Neuronal stem cell (in vitro differentiated cells): ENCODE measurements around the gene TTLL3.

ENCODE experiments used
- DNase-seq: peaks from one replicate; pipeline ENCODE4 v3.0.0-alpha.2; 2013; ENCODE audit warnings: low spot score
- H2AFZ ChIP-seq: one replicate; pipeline ENCODE4 v1.6.1; 2013; ENCODE audit warnings: mild to moderate bottlenecking, low read length, inconsistent platforms
- H2AK5ac ChIP-seq: 2 replicates; pipeline ENCODE4 v1.6.1; 2013; ENCODE audit warnings: low read depth, mild to moderate bottlenecking, inconsistent platforms, low read length, moderate library complexity, mixed read lengths
- H2BK120ac ChIP-seq: 2 replicates; pipeline ENCODE4 v1.6.1; 2013; ENCODE audit warnings: low read depth, mild to moderate bottlenecking, inconsistent platforms, low read length, moderate library complexity, mixed read lengths
- H2BK12ac ChIP-seq: one replicate; pipeline ENCODE4 v1.6.1; 2013; ENCODE audit warnings: low read length, inconsistent platforms
- H2BK15ac ChIP-seq: 2 replicates; pipeline ENCODE4 v1.6.1; 2013; ENCODE audit warnings: mild to moderate bottlenecking, low read length, inconsistent platforms, mixed read lengths
- H2BK5ac ChIP-seq: one replicate; pipeline ENCODE4 v1.6.1; 2013; ENCODE audit warnings: inconsistent platforms, mild to moderate bottlenecking, low read length, moderate library complexity
- H3K14ac ChIP-seq: one replicate; pipeline ENCODE4 v1.6.1; 2013; ENCODE audit warnings: low read length, inconsistent platforms
- H3K18ac ChIP-seq: 2 replicates; pipeline ENCODE4 v1.6.1; 2013; ENCODE audit warnings: low read length, inconsistent platforms
- H3K23ac ChIP-seq: 2 replicates; pipeline ENCODE4 v1.6.1; 2013; ENCODE audit warnings: low read depth, mild to moderate bottlenecking, mixed read lengths, low read length, inconsistent platforms; ENCODE audit not compliant: poor library complexity
- H3K27ac ChIP-seq: replicated peaks from 3 replicates; pipeline ENCODE4 v1.5.1; 2013; ENCODE audit warnings: low read length, inconsistent platforms
- H3K27me3 ChIP-seq, 3 experiments: 2 replicates each; pipeline ENCODE4 v1.6.1; 2013; ENCODE audit warnings: low read length in 3 of 3, mild to moderate bottlenecking in 2 of 3, inconsistent platforms in 1 of 3, low read depth in 1 of 3, mixed read lengths in 1 of 3, moderate library complexity in 1 of 3; ENCODE audit not compliant: control insufficient read depth in 3 of 3, insufficient read depth in 3 of 3
- H3K36me3 ChIP-seq, 2 donors: replicated peaks in 1 of 2; 2 replicates each; pipeline ENCODE4 v1.6.1; 2013; ENCODE audit warnings: low read length in 2 of 2; ENCODE audit not compliant: control insufficient read depth in 2 of 2, insufficient read depth in 2 of 2
- H3K4ac ChIP-seq: 2 replicates; pipeline ENCODE4 v1.6.1; 2013; ENCODE audit warnings: inconsistent platforms, mild to moderate bottlenecking, low read length, moderate library complexity
- H3K4me1 ChIP-seq, 2 donors: 1 replicate in 1 of 2; 2 replicates in 1 of 2; pipeline ENCODE4 v1.6.1; 2013; ENCODE audit warnings: low read length in 2 of 2, low read depth in 1 of 2; ENCODE audit not compliant: control insufficient read depth in 2 of 2, insufficient read depth in 1 of 2
- H3K4me2 ChIP-seq: one replicate; pipeline ENCODE4 v1.6.1; 2013; ENCODE audit warnings: mild to moderate bottlenecking, low read length, inconsistent platforms; ENCODE audit not compliant: insufficient read depth, poor library complexity, severe bottlenecking
- H3K4me3 ChIP-seq, 2 donors: 2 replicates each; pipeline ENCODE4 v1.5.1; 2013; ENCODE audit warnings: low read length in 2 of 2, mild to moderate bottlenecking in 2 of 2, inconsistent platforms in 1 of 2, moderate library complexity in 1 of 2
- H3K79me1 ChIP-seq: one replicate; pipeline ENCODE4 v1.6.1; 2013; ENCODE audit warnings: low read depth, mild to moderate bottlenecking, inconsistent platforms, low read length, moderate library complexity
- H3K9ac ChIP-seq: one replicate; pipeline ENCODE4 v1.6.1; 2013; ENCODE audit warnings: mild to moderate bottlenecking, low read depth, low read length, inconsistent platforms; ENCODE audit not compliant: poor library complexity
- H3K9me3 ChIP-seq, 2 donors: replicated peaks in 1 of 2; 2 replicates each; pipeline versions ENCODE3 to v1.6.1; 2013; ENCODE audit warnings: low read length in 2 of 2, mild to moderate bottlenecking in 2 of 2, inconsistent platforms in 1 of 2, low read depth in 1 of 2, mixed read lengths in 1 of 2, moderate library complexity in 1 of 2; ENCODE audit not compliant: control insufficient read depth in 2 of 2, insufficient read depth in 1 of 2
- H4K8ac ChIP-seq: one replicate; pipeline ENCODE4 v1.6.1; 2013; ENCODE audit warnings: low read depth, mild to moderate bottlenecking, inconsistent platforms, low read length, moderate library complexity
- H4K91ac ChIP-seq: one replicate; pipeline ENCODE4 v1.6.1; 2013; ENCODE audit warnings: low read length, low read depth, mild to moderate bottlenecking, inconsistent platforms; ENCODE audit not compliant: poor library complexity
- WGBS, 2 donors: extraction: QIAGEN DNeasy Blood & Tissue Kit; methylation state at CpG; one replicate each; pipeline ENCODE4 v1.1.7; 2013; ENCODE audit warnings: missing lambda C conversion rate in 2 of 2, mixed read lengths in 1 of 2; ENCODE audit not compliant: insufficient read length in 2 of 2, insufficient replicate concordance in 1 of 2; ENCODE audit errors: extremely low coverage in 2 of 2; 5-methylcytosine and 5-hydroxymethylcytosine counted together

Gene TTLL3

DNA sequence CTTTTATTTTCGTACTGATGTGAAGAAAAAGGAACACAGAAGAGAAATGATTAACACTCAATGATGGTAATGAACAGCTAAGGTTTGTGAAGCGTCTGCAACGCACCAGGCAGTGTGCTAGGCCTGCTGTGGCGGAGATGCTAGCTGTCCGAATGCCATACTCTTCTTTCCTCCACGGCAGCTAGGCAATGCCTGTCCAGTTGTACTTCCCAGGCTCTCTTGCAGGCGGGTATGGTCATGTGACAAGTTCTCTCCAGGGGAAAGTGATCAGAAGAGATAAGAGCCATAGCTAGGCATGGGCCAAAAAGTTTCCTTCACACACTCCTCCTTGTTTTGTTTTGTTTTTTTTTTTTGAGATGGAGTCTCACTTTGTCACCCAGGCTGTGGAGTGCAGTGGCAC lies 24.5 kb upstream of the TTLL3 start:
- H2BK15ac ChIP-seq: no peak overlapping the region
- H2AFZ ChIP-seq: no peak overlapping the region
- WGBS, 2 donors: no CpG with 5 or more reads among the region's 7 CpGs
- H3K36me3 ChIP-seq: peaks cover 42 to 92% of the 10 kb centered on the region in 2 donors
- no peak overlapping the region for H2AK5ac ChIP-seq
- H4K8ac ChIP-seq: no peak overlapping the region
- DNase-seq: no peak
- H3K27ac ChIP-seq: no peak overlapping the region
- H3K4me2 ChIP-seq: no peak overlapping the region
- H3K4me3 ChIP-seq: no peak overlapping the region
- no peak overlapping the region for H3K4ac ChIP-seq
- no peak overlapping the region for H4K91ac ChIP-seq
- H3K18ac ChIP-seq: no peak overlapping the region
- H3K4me1 ChIP-seq: no peaks in the 10 kb centered on the region
- no peaks in the 10 kb centered on the region for H3K27me3 ChIP-seq
- H3K9me3 ChIP-seq: no peaks in the 10 kb centered on the region
- H3K9ac ChIP-seq: no peak overlapping the region
- no peak overlapping the region for H2BK5ac ChIP-seq
- no peak overlapping the region for H2BK12ac ChIP-seq
- no peak overlapping the region for H2BK120ac ChIP-seq
- no peak overlapping the region for H3K14ac ChIP-seq
- H3K23ac ChIP-seq: no peak overlapping the region
- H3K79me1 ChIP-seq: no peaks in the 10 kb centered on the region

DNA sequence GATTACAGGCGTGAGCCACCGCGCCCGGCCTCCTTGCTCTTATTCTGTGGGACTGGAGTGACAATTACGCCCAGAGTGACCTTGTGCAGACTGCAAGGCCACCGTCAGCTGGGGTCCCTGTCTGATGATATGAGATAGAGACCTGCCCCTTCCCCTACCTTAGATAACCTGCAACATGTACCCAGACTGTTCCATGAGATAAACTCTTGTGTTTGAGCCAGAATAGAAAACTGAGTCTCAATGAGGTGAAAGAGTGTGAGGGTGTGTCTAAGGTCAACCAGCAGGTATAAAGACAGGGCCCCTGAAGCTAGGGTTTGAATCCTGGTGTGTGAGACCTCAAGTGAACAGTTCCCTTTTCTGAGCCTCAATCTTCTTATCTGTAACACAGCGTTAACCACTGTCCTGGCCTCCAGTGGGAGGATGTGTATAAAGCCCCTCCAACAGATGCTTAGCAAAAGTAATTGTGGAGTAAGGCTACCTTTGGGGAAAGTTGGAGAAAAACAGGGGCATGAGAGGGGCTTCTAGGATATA lies 23.8 kb upstream of the TTLL3 start:
- H3K4me1 ChIP-seq: no peaks in the 10 kb centered on the region
- no peak overlapping the region for H2AFZ ChIP-seq
- H3K4me3 ChIP-seq: no peak overlapping the region
- H2BK15ac ChIP-seq: no peak overlapping the region
- no peak overlapping the region for H3K27ac ChIP-seq
- H3K23ac ChIP-seq: no peak overlapping the region
- H3K79me1 ChIP-seq: no peaks in the 10 kb centered on the region
- no peak overlapping the region for H3K4me2 ChIP-seq
- H3K18ac ChIP-seq: no peak overlapping the region
- H2BK5ac ChIP-seq: no peak overlapping the region
- H3K4ac ChIP-seq: no peak overlapping the region
- no peak overlapping the region for H4K91ac ChIP-seq
- no peak overlapping the region for H3K9ac ChIP-seq
- no peaks in the 10 kb centered on the region for H3K9me3 ChIP-seq
- H2BK12ac ChIP-seq: no peak overlapping the region
- H3K27me3 ChIP-seq: no peaks in the 10 kb centered on the region
- no peak overlapping the region for H2BK120ac ChIP-seq
- H3K36me3 ChIP-seq: peaks cover 45 to 92% of the 10 kb centered on the region in 2 donors
- H3K14ac ChIP-seq: no peak overlapping the region
- WGBS, 2 donors: no CpG with 5 or more reads among the region's 7 CpGs
- no peak overlapping the region for H4K8ac ChIP-seq
- no peak overlapping the region for H2AK5ac ChIP-seq
- DNase-seq: no peak

DNA sequence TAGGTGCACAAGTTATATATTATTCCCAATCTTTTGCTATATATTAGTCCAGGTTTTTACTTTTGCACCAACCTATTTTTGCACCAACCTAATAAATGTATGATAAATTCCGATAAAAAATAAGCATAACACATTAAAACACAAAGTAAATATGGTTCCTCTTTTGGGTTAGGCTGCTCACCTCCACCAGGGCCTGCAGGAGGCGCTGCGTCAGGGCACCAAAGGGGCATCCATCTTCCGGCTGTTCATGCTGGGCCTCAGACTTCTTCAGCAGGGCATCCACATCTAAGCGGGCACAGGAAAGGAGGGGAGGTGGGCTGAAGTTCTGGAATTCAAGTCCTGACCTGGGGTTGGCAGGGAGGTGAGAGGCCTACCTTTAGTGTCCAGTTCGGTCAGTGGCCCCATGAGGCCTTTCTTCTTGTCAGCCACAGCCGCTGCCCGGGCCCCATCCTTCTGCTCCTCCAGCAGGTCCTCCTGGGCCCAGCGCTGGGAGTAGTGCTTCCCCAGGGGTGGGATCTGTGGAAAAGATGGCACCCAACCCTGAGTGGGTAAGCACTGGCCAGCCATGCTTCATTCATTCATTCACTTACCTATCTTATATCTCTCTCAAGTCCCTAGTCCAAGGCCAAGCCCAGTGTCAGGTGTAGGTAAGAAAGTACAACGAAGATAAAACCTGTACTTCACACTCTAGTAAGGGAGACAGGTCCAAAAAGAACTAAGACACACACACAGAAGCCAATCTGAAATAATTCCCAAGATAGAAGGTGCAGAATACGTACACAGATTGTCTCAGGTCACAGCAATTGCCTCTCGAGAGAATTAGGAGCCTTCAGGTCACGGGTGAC lies 23.0 kb upstream of the TTLL3 start:
- H3K18ac ChIP-seq: no peak overlapping the region
- no peak overlapping the region for H3K4me2 ChIP-seq
- no peak overlapping the region for H3K4me3 ChIP-seq
- no peak overlapping the region for H3K4ac ChIP-seq
- H3K23ac ChIP-seq: no peak overlapping the region
- no peaks in the 10 kb centered on the region for H3K27me3 ChIP-seq
- no peak overlapping the region for H2BK5ac ChIP-seq
- peaks cover 2 to 3% of the 10 kb centered on the region in 2 donors for H3K4me1 ChIP-seq
- H3K14ac ChIP-seq: no peak overlapping the region
- DNase-seq: no peak
- H3K27ac ChIP-seq: no peak overlapping the region
- WGBS, 2 donors: no CpG with 5 or more reads among the region's 13 CpGs
- no peak overlapping the region for H4K91ac ChIP-seq
- H4K8ac ChIP-seq: no peak overlapping the region
- no peak overlapping the region for H3K9ac ChIP-seq
- H2AK5ac ChIP-seq: no peak overlapping the region
- no peak overlapping the region for H2BK15ac ChIP-seq
- no peak overlapping the region for H2BK120ac ChIP-seq
- peaks cover 42 to 89% of the 10 kb centered on the region in 2 donors for H3K36me3 ChIP-seq
- no peak overlapping the region for H2BK12ac ChIP-seq
- H3K9me3 ChIP-seq: no peaks in the 10 kb centered on the region
- H3K79me1 ChIP-seq: no peaks in the 10 kb centered on the region
- H2AFZ ChIP-seq: no peak overlapping the region

DNA sequence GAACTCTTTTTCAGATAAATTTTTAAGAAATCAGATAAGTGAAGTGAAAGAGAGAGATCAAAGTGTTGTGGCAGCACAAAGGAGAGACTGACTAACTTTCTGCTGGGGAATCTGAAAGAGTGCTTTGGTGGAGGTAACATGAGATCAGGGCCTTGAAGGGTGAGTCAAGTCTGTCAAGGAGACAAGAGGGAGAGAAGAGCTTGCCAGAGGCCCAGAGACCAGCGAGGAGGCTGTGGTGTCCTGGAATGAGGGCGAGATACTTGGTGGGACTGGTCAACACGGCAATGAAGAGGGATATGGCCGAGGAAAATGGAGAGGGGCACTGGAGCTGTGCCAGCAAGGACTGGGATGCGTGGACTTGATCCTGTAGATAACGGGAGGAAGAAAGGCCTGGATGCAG lies 22.3 kb upstream of the TTLL3 start:
- Histone ChIP-seq H3K14ac (no peak overlapping the region), H3K9ac (no peak overlapping the region), H3K4me3 (no peak overlapping the region), H3K27ac (no peak overlapping the region), H3K4me1 (peaks cover 2 to 3% of the 10 kb centered on the region in 2 donors), H4K91ac (no peak overlapping the region), H2BK15ac (no peak overlapping the region), H3K18ac (no peak overlapping the region), H3K23ac (no peak overlapping the region), H4K8ac (no peak overlapping the region), H2BK12ac (no peak overlapping the region), H2AK5ac (no peak overlapping the region), H3K4me2 (no peak overlapping the region), H2BK5ac (no peak overlapping the region), H3K9me3 (no peaks in the 10 kb centered on the region), H3K36me3 (peaks cover 42 to 82% of the 10 kb centered on the region in 2 donors), H3K79me1 (no peaks in the 10 kb centered on the region), H3K4ac (no peak overlapping the region), H3K27me3 (no peaks in the 10 kb centered on the region), H2AFZ (no peak overlapping the region), H2BK120ac (no peak overlapping the region)
- DNase-seq: no peak
- WGBS, 2 donors: no CpG with 5 or more reads among the region's 6 CpGs
